HL-60 (cell line): ENCODE measurements around the gene RUFY2.

ENCODE experiments used
- DNase-seq, 2 experiments: peaks; one replicate each; pipeline ENCODE4 v3.0.0-alpha.2; 2010 to 2020; ENCODE audit warnings: low read depth in 1 of 2, low spot score in 1 of 2
- H3K27ac ChIP-seq: fragments of 250-450 bp; sonication (Bioruptor Pico); replicated peaks from 2 replicates; pipeline ENCODE4 v1.5.1; 2020; ENCODE audit warnings: mild to moderate bottlenecking, moderate library complexity
- H3K27me3 ChIP-seq: fragments of 250-450 bp; sonication (Bioruptor Pico); 2 replicates; pipeline ENCODE4 v1.5.1; 2021; ENCODE audit warnings: mild to moderate bottlenecking, moderate library complexity; ENCODE audit not compliant: insufficient read depth, poor library complexity, severe bottlenecking
- H3K4me3 ChIP-seq: replicated peaks from 2 replicates; pipeline ENCODE4 v1.5.1; 2011; ENCODE audit warnings: mild to moderate bottlenecking, control low read depth, low read length; ENCODE audit not compliant: insufficient read depth
- CTCF ChIP-seq: IDR thresholded peaks from one replicate; pipeline ENCODE4 v1.5.1; 2011; ENCODE audit warnings: low read length, control low read depth, inconsistent platforms; ENCODE audit not compliant: insufficient read depth
- GABPA ChIP-seq: IDR thresholded peaks from 2 replicates; pipeline ENCODE4 v1.6.1; 2012; ENCODE audit warnings: low read depth
- POLR2AphosphoS5 ChIP-seq: IDR thresholded peaks from 2 replicates; pipeline ENCODE4 v1.6.1; 2012; ENCODE audit warnings: low read depth
- REST ChIP-seq: IDR thresholded peaks from 2 replicates; pipeline ENCODE4 v1.6.1; 2012; ENCODE audit warnings: low read depth; ENCODE audit not compliant: insufficient replicate concordance
- SPI1 ChIP-seq: IDR thresholded peaks from 2 replicates; pipeline ENCODE4 v1.6.1; 2012; ENCODE audit warnings: low read depth, mild to moderate bottlenecking, borderline replicate concordance

Gene RUFY2

GRCh38 chr10:68428396-68429104 lies 21.5 kb upstream of the RUFY2 start:
- no peak overlapping the region for H3K27ac ChIP-seq
- no peak for DNase-seq
- no peaks in the 10 kb centered on the region for H3K27me3 ChIP-seq
- TF ChIP-seq SPI1 (no peak), REST (no peak), POLR2AphosphoS5 (no peak), CTCF (no peak), GABPA (no peak)
- H3K4me3 ChIP-seq = no peak overlapping the region

- DNase-seq = no peak
Measured at GRCh38 chr10:68424454-68425014, 17.5 kb upstream of the RUFY2 start.

More at GRCh38 chr10:68424454-68425014, 17.5 kb upstream of the RUFY2 start:
- no peak overlapping the region for H3K4me3 ChIP-seq
- TF ChIP-seq POLR2AphosphoS5 (no peak), CTCF (no peak), SPI1 (no peak), GABPA (no peak), REST (no peak)
- H3K27me3 ChIP-seq = no peaks in the 10 kb centered on the region
- no peak overlapping the region for H3K27ac ChIP-seq
